HepG2 (cell line): ENCODE measurements around the gene CLDN5. TPM values are rescaled to one million over a fixed set of nuclear protein-coding genes. Genes with fewer than 3 reads are reported as not detected.
A peak's percentile ranks its signal among the peaks of the same experiment; 100 is the strongest.

ENCODE experiments used
- ADNP ChIP-seq: sonication (generic); formaldehyde crosslinking; IDR thresholded peaks from 2 replicates; pipeline ENCODE4 v1.4.0; 2020; ENCODE audit warnings: missing genetic modification reagents
- ESRRA ChIP-seq: sonication (generic); formaldehyde crosslinking; IDR thresholded peaks from 2 replicates; pipeline ENCODE4 v1.5.1; 2020; ENCODE audit warnings: mild to moderate bottlenecking, low read depth, missing genetic modification reagents
- FOSL2 ChIP-seq: sonication (generic); formaldehyde crosslinking; IDR thresholded peaks from 2 replicates; pipeline ENCODE4 v1.4.0; 2020; ENCODE audit warnings: missing genetic modification reagents
- HOXD1 ChIP-seq: sonication (generic); formaldehyde crosslinking; IDR thresholded peaks from 2 replicates; pipeline ENCODE4 v1.5.0; 2020; ENCODE audit warnings: missing genetic modification reagents
- KAT7 ChIP-seq: IDR thresholded peaks from 2 replicates; pipeline ENCODE4 v1.6.1; 2018; ENCODE audit warnings: borderline replicate concordance, missing compliant biosample characterization
- MYNN ChIP-seq: sonication (generic); formaldehyde crosslinking; IDR thresholded peaks from 2 replicates; pipeline ENCODE4 v1.4.0; 2020; ENCODE audit warnings: mild to moderate bottlenecking, low read depth, missing genetic modification reagents
- NBN ChIP-seq: fragments of 450-650 bp; conservative IDR thresholded peaks from 2 replicates; pipeline ENCODE4 v1.6.1; 2017
- NCOA1 ChIP-seq: sonication (generic); formaldehyde crosslinking; IDR thresholded peaks from 2 replicates; pipeline ENCODE4 v1.9.0; 2021; ENCODE audit warnings: missing genetic modification reagents
- NCOA2 ChIP-seq: sonication (generic); formaldehyde crosslinking; IDR thresholded peaks from 2 replicates; pipeline ENCODE4 v1.8.0; 2022; ENCODE audit warnings: inconsistent platforms
- NR2F2 ChIP-seq: IDR thresholded peaks from 2 replicates; pipeline ENCODE4 v1.6.1; 2012; ENCODE audit warnings: low read depth, inconsistent platforms, borderline replicate concordance
- RBFOX2 ChIP-seq: fragments of 200-400 bp; formaldehyde crosslinking; IDR thresholded peaks from 2 replicates; pipeline ENCODE4 v1.6.1; 2017; ENCODE audit warnings: low read depth, mild to moderate bottlenecking, low read length
- RELA ChIP-seq: sonication (generic); formaldehyde crosslinking; IDR thresholded peaks from 2 replicates; pipeline ENCODE4 v1.4.0; 2020; ENCODE audit warnings: missing genetic modification reagents
- RFX5 ChIP-seq: IDR thresholded peaks from 2 replicates; pipeline ENCODE4 v1.6.1; 2011; ENCODE audit warnings: low read depth, low read length, improper control_type of control experiment
- SAFB2 ChIP-seq: sonication (generic); formaldehyde crosslinking; IDR thresholded peaks from 2 replicates; pipeline ENCODE4 v1.5.1; 2020; ENCODE audit warnings: missing genetic modification reagents, low read depth, mild to moderate bottlenecking, borderline replicate concordance
- SAP130 ChIP-seq: IDR thresholded peaks from 2 replicates; pipeline ENCODE4 v1.6.1; 2016; ENCODE audit warnings: low read depth
- SOX6 ChIP-seq, 2 experiments: fragments of 450-650 bp in 1 of 2; sonication (generic) in 1 of 2; formaldehyde crosslinking in 1 of 2; IDR thresholded peaks; 2 replicates each; pipeline versions ENCODE4 v1.4.0 to v1.6.1; 2017 to 2020; ENCODE audit warnings: antibody characterized with exemption in 1 of 2, mild to moderate bottlenecking in 1 of 2, missing genetic modification reagents in 1 of 2
- SP1 ChIP-seq, 2 experiments: fragments of 450-650 bp in 1 of 2; sonication (generic) in 1 of 2; formaldehyde crosslinking in 1 of 2; IDR thresholded peaks; 2 replicates each; pipeline versions ENCODE4 v1.4.0 to v1.6.1; 2016 to 2020; ENCODE audit warnings: missing genetic modification reagents in 1 of 2
- SPEN ChIP-seq: sonication (generic); formaldehyde crosslinking; IDR thresholded peaks from 2 replicates; pipeline ENCODE4 v1.5.1; 2020; ENCODE audit warnings: low read depth, mild to moderate bottlenecking, missing genetic modification reagents
- TBL1XR1 ChIP-seq: fragments of 150-350 bp; IDR thresholded peaks from 2 replicates; pipeline ENCODE4 v1.6.1; 2014; ENCODE audit warnings: borderline replicate concordance, low read length; ENCODE audit not compliant: partially characterized antibody
- ZIK1 ChIP-seq: sonication (generic); formaldehyde crosslinking; IDR thresholded peaks from 2 replicates; pipeline ENCODE4 v1.5.0; 2020; ENCODE audit warnings: mild to moderate bottlenecking, low read depth, missing genetic modification reagents, borderline replicate concordance
- ZNF251 ChIP-seq: sonication (generic); formaldehyde crosslinking; IDR thresholded peaks from 2 replicates; pipeline ENCODE4 v1.9.0; 2021; ENCODE audit warnings: mild to moderate bottlenecking, missing genetic modification reagents
- ZNF326 ChIP-seq: sonication (generic); formaldehyde crosslinking; IDR thresholded peaks from 2 replicates; pipeline ENCODE4 v1.4.0; 2020; ENCODE audit warnings: missing genetic modification reagents, borderline replicate concordance
- ZNF331 ChIP-seq: sonication (generic); formaldehyde crosslinking; IDR thresholded peaks from 2 replicates; pipeline ENCODE4 v1.4.0; 2020; ENCODE audit warnings: missing genetic modification reagents
- ZNF510 ChIP-seq: sonication (generic); formaldehyde crosslinking; IDR thresholded peaks from 2 replicates; pipeline ENCODE4 v1.4.0; 2020; ENCODE audit warnings: low read depth, mild to moderate bottlenecking, missing genetic modification reagents
- ZNF576 ChIP-seq: sonication (generic); formaldehyde crosslinking; IDR thresholded peaks from 2 replicates; pipeline ENCODE4 v1.4.0; 2020; ENCODE audit warnings: mild to moderate bottlenecking, missing genetic modification reagents
- ZNF615 ChIP-seq: sonication (generic); formaldehyde crosslinking; IDR thresholded peaks from 2 replicates; pipeline ENCODE4 v1.5.0; 2020; ENCODE audit warnings: mild to moderate bottlenecking, missing genetic modification reagents, borderline replicate concordance
- ZNF644 ChIP-seq: IDR thresholded peaks from 2 replicates; pipeline ENCODE4 v1.6.1; 2016; ENCODE audit warnings: low read depth
- ZNF777 ChIP-seq: sonication (generic); formaldehyde crosslinking; IDR thresholded peaks from 2 replicates; pipeline ENCODE4 v1.4.0; 2020; ENCODE audit warnings: missing genetic modification reagents
- ZNF780A ChIP-seq: sonication (generic); formaldehyde crosslinking; IDR thresholded peaks from 2 replicates; pipeline ENCODE4 v1.8.0; 2022; ENCODE audit warnings: mild to moderate bottlenecking, missing genetic modification reagents, moderate library complexity
- polyA plus RNA-seq, 8 experiments: library from polyadenylated mRNA; depleted of rRNA in 3 of 8; stranded (reverse) in 7 of 8; unstranded in 1 of 8; fragments of >200 nt; fragmentation: Illumina TruSeq in 4 of 8; extraction: Trizol in 4 of 8; gene quantifications; 2 replicates each; pipeline versions ENCODE4 v1.2.1 to v1.2.3, GENCODE V29; 2011 to 2016; ENCODE audit warnings: low read depth in 4 of 8, missing spikeins in 1 of 8, mixed read lengths in 1 of 8; ENCODE audit not compliant: insufficient read depth in 1 of 8
- total RNA-seq, 5 experiments: library from RNA; depleted of rRNA; stranded (reverse); fragments of >200 nt; fragmentation: Illumina TruSeq; extraction: Trizol; gene quantifications; 2 replicates each; pipeline ENCODE4 v1.2.3, GENCODE V29; 2016; ENCODE audit warnings: low read depth in 1 of 5
- TF ChIP-seq, protein P1 (sequence below): sonication (generic); formaldehyde crosslinking; IDR thresholded peaks from 2 replicates; pipeline ENCODE4 v1.5.1; 2020; ENCODE audit warnings: mild to moderate bottlenecking, missing genetic modification reagents, moderate library complexity

Gene CLDN5
- total and polyA plus RNA-seq, 2 of the 13 experiments (the other 11 are each of a cell fraction or from before 2014, with no cell fraction given): not detected

DNA sequence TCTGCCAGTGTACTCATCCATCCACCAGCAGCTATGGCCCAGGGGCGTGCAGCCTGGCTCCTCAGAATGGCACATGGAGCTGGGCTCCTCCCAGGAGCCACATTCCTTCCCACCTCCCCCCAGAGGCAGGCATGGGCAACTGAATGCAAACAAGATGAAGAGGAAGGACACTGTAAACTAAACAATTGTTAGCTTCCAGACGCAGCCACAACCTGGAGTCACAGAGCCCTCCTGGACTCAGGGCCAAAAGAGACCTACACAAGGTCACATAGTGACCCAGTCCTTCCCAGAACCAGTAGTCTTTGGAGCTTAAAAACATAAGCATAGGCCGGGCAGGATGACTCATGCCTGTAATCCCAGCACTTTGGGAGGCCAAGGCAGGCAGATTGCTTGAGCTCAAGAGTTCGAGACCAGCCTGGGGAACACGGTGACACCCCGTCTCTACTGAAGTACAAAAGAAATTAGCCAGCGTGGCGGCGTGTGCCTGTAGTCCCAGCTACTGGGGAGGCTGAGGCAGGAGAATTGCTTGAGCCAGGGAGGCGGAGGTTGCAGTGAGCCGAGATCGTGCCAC, 30.7 kb upstream of the CLDN5 start (continued):
- TF ChIP-seq RFX5 (no peak), ZNF615 (CRISPR knock-in tag) (no peak), NR2F2 (no peak), NBN (no peak), KAT7 (CRISPR knock-in tag) (no peak), HOXD1 (CRISPR knock-in tag) (no peak), SAFB2 (no peak), MYNN (CRISPR knock-in tag) (no peak), RELA (CRISPR knock-in tag) (no peak), ADNP (CRISPR knock-in tag) (peak; percentile 55; the same call in 1 of the 2 replicates), ESRRA (CRISPR knock-in tag) (peak; percentile 74; the same call in 1 of the 2 replicates), ZNF326 (CRISPR knock-in tag) (no peak), ZNF576 (CRISPR knock-in tag) (no peak), ZNF777 (CRISPR knock-in tag) (no peak), ZNF331 (peak; percentile 51; the same call in 1 of the 2 replicates), TBL1XR1 (no peak), ZNF644 (CRISPR knock-in tag) (peak; percentile 69; the same call in 1 of the 2 replicates), ZNF251 (CRISPR knock-in tag) (no peak), SP1 (IDR thresholded peaks at IDR 0.05) (no peak), SP1 (CRISPR knock-in tag; IDR thresholded peaks at IDR 0.05) (no peak), SOX6 (IDR thresholded peaks at IDR 0.05) (no peak), SOX6 (CRISPR knock-in tag; IDR thresholded peaks at IDR 0.05) (peak; percentile 71), SAP130 (peak; percentile 29; the same call in 1 of the 2 replicates), ZNF780A (CRISPR knock-in tag) (no peak), NCOA2 (CRISPR knock-in tag) (peak; percentile 20; the same call in 1 of the 2 replicates), ZNF510 (CRISPR knock-in tag) (no peak), SPEN (CRISPR knock-in tag) (no peak), NCOA1 (CRISPR knock-in tag) (no peak), ZIK1 (CRISPR knock-in tag) (no peak), FOSL2 (CRISPR knock-in tag) (peak; percentile 93), RBFOX2 (no peak)
- TF ChIP-seq, protein P1, sequence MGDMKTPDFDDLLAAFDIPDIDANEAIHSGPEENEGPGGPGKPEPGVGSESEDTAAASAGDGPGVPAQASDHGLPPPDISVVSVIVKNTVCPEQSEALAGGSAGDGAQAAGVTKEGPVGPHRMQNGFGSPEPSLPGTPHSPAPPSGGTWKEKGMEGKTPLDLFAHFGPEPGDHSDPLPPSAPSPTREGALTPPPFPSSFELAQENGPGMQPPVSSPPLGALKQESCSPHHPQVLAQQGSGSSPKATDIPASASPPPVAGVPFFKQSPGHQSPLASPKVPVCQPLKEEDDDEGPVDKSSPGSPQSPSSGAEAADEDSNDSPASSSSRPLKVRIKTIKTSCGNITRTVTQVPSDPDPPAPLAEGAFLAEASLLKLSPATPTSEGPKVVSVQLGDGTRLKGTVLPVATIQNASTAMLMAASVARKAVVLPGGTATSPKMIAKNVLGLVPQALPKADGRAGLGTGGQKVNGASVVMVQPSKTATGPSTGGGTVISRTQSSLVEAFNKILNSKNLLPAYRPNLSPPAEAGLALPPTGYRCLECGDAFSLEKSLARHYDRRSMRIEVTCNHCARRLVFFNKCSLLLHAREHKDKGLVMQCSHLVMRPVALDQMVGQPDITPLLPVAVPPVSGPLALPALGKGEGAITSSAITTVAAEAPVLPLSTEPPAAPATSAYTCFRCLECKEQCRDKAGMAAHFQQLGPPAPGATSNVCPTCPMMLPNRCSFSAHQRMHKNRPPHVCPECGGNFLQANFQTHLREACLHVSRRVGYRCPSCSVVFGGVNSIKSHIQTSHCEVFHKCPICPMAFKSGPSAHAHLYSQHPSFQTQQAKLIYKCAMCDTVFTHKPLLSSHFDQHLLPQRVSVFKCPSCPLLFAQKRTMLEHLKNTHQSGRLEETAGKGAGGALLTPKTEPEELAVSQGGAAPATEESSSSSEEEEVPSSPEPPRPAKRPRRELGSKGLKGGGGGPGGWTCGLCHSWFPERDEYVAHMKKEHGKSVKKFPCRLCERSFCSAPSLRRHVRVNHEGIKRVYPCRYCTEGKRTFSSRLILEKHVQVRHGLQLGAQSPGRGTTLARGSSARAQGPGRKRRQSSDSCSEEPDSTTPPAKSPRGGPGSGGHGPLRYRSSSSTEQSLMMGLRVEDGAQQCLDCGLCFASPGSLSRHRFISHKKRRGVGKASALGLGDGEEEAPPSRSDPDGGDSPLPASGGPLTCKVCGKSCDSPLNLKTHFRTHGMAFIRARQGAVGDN (CRISPR knock-in tag): peak; percentile 25; the same call in 1 of the 2 replicates
